Measurements from ENCODE around the gene LRRC49.

- TF ChIP-seq CTCF (conservative IDR thresholded peaks at IDR 0.05; ENCODE audit: low read depth in 2 of 2) (no peak), ETS1 (IDR thresholded peaks at IDR 0.05) (no peak), POLR2AphosphoS5 (IDR thresholded peaks at IDR 0.05; ENCODE audit: low read depth) (no peak)
Measured at GRCh38 chr15:71005895-71006294, 113.3 kb downstream of the LRRC49 start.

Data from GM23338 (cell line).